Measurements from ENCODE around the gene CAV2. TPM values are rescaled to one million over a fixed set of nuclear protein-coding genes. Genes with fewer than 3 reads are reported as not detected.

CAV2 gene
- total and polyA plus RNA-seq, 10 donors: 15.5 to 107 (median 72.7) TPM

- DNase-seq: no peak
- 67 to 82% (median 70%) methylated on average over 1 of the region's 1 CpG for WGBS, 5 donors
- H3K4me1 ChIP-seq: peaks cover 0 to 7% (median 0%) of the 10 kb centered on the region in 6 donors
- no peak overlapping the region for H3K4me3 ChIP-seq
- no peak overlapping the region for H3K27ac ChIP-seq
- H3K27me3 ChIP-seq (replicated peaks in 1 of 7): no peaks in the 10 kb centered on the region
- intact Hi-C loops (cut with DNase I; ENCODE audit: low total_unique reads): no loop called here
- peaks cover 0 to 11% (median 0%) of the 10 kb centered on the region in 6 donors for H3K36me3 ChIP-seq
- TF ChIP-seq CTCF (IDR thresholded peaks at IDR 0.05 in 8 of 11, conservative IDR thresholded peaks at IDR 0.05 in 3 of 11) (no peak), POLR2A (IDR thresholded peaks at IDR 0.05) (no peak), POLR2AphosphoS5 (IDR thresholded peaks at IDR 0.05) (no peak)
- no peaks in the 10 kb centered on the region for H3K9me3 ChIP-seq
Observed at GRCh38 chr7:116546916-116547315, 47.4 kb downstream of the CAV2 start.

- Histone ChIP-seq H3K9me3 (no peaks in the 10 kb centered on the region), H3K27ac (no peak overlapping the region), H3K4me3 (no peak overlapping the region), H3K4me1 (peaks cover 0 to 7% (median 0%) of the 10 kb centered on the region in 6 donors), H3K36me3 (peaks cover 0 to 15% (median 0%) of the 10 kb centered on the region in 6 donors), H3K27me3 (replicated peaks in 1 of 7) (no peaks in the 10 kb centered on the region)
- DNase-seq: no peak
- intact Hi-C loops (cut with DNase I; ENCODE audit: low total_unique reads): no loop called here
- WGBS, 5 donors: 73 to 93% (median 82%) methylated on average over 2 of the region's 2 CpGs
- TF ChIP-seq POLR2A (IDR thresholded peaks at IDR 0.05) (no peak), POLR2AphosphoS5 (IDR thresholded peaks at IDR 0.05) (no peak), CTCF (IDR thresholded peaks at IDR 0.05 in 8 of 11, conservative IDR thresholded peaks at IDR 0.05 in 3 of 11) (no peak)
Observed at GRCh38 chr7:116547347-116547746, 47.8 kb downstream of the CAV2 start.

GRCh38 chr7:116548506-116548905, 49.0 kb downstream of the CAV2 start:
- DNase-seq: no peak
- Histone ChIP-seq H3K27me3 (replicated peaks in 1 of 7) (no peaks in the 10 kb centered on the region), H3K36me3 (peaks cover 0 to 18% (median 0%) of the 10 kb centered on the region in 6 donors), H3K27ac (no peak overlapping the region), H3K4me3 (no peak overlapping the region), H3K9me3 (no peaks in the 10 kb centered on the region), H3K4me1 (peaks cover 0 to 7% (median 0%) of the 10 kb centered on the region in 6 donors)
- 69 to 81% (median 73%) methylated on average over 3 of the region's 3 CpGs for WGBS, 5 donors
- TF ChIP-seq POLR2AphosphoS5 (IDR thresholded peaks at IDR 0.05) (no peak), CTCF (IDR thresholded peaks at IDR 0.05 in 8 of 11, conservative IDR thresholded peaks at IDR 0.05 in 3 of 11) (no peak), POLR2A (IDR thresholded peaks at IDR 0.05) (no peak)
- intact Hi-C loops (cut with DNase I; ENCODE audit: low total_unique reads): no loop called here

GRCh38 chr7:116549370-116549769, 49.8 kb downstream of the CAV2 start:
- Histone ChIP-seq H3K9me3 (no peaks in the 10 kb centered on the region), H3K4me1 (peaks cover 0 to 14% (median 3%) of the 10 kb centered on the region in 6 donors), H3K27me3 (replicated peaks in 1 of 7) (no peaks in the 10 kb centered on the region), H3K36me3 (peaks cover 0 to 18% (median 0%) of the 10 kb centered on the region in 6 donors), H3K27ac (no peak overlapping the region), H3K4me3 (no peak overlapping the region)
- intact Hi-C loops (cut with DNase I; ENCODE audit: low total_unique reads): no loop called here
- TF ChIP-seq CTCF (IDR thresholded peaks at IDR 0.05 in 8 of 11, conservative IDR thresholded peaks at IDR 0.05 in 3 of 11) (no peak), POLR2AphosphoS5 (IDR thresholded peaks at IDR 0.05) (no peak)
- DNase-seq: no peak

All from spleen (tissue), 11 donors.